HepG2 (cell line): ENCODE data around the gene ADCY10.

Experiments
- BHLHE40 ChIP-seq: IDR thresholded peaks from 2 replicates; pipeline ENCODE4 v1.6.1; 2011; ENCODE audit warnings: low read length, improper control_type of control experiment
- CHCHD3 ChIP-seq: sonication (generic); formaldehyde crosslinking; IDR thresholded peaks from 2 replicates; pipeline ENCODE4 v1.8.0; 2022; ENCODE audit warnings: mild to moderate bottlenecking, missing genetic modification reagents, moderate library complexity
- ETV6 ChIP-seq: sonication (generic); formaldehyde crosslinking; conservative IDR thresholded peaks from 2 replicates; pipeline ENCODE4 v1.4.0; 2020; ENCODE audit warnings: missing genetic modification reagents
- FOXA1 ChIP-seq, 2 experiments: fragments of 450-650 bp in 1 of 2; sonication (generic) in 1 of 2; formaldehyde crosslinking in 1 of 2; IDR thresholded peaks; 2 replicates each; pipeline versions ENCODE4 v1.4.0 to v1.6.1; 2016 to 2020; ENCODE audit warnings: missing genetic modification reagents in 1 of 2
- KDM4B ChIP-seq: sonication (generic); formaldehyde crosslinking; IDR thresholded peaks from 2 replicates; pipeline ENCODE4 v1.4.0; 2020; ENCODE audit warnings: missing genetic modification reagents
- NFE2L1 ChIP-seq: sonication (generic); formaldehyde crosslinking; IDR thresholded peaks from 2 replicates; pipeline ENCODE4 v1.4.0; 2020; ENCODE audit warnings: missing genetic modification reagents, mild to moderate bottlenecking, borderline replicate concordance
- SIN3A ChIP-seq: IDR thresholded peaks from 2 replicates; pipeline ENCODE4 v1.6.1; 2011; ENCODE audit warnings: low read depth, mild to moderate bottlenecking, control low read depth, low read length, borderline replicate concordance
- SUZ12 ChIP-seq: fragments of 150-350 bp; IDR thresholded peaks from 2 replicates; pipeline ENCODE4 v1.6.1; 2014; ENCODE audit warnings: low read depth, low read length
- ZNF138 ChIP-seq: sonication (generic); formaldehyde crosslinking; IDR thresholded peaks from 2 replicates; pipeline ENCODE4 v1.5.0; 2020; ENCODE audit warnings: mild to moderate bottlenecking, low read depth, missing genetic modification reagents
- TF ChIP-seq, protein P1 (sequence below): sonication (generic); formaldehyde crosslinking; IDR thresholded peaks from 2 replicates; pipeline ENCODE4 v1.5.0; 2020; ENCODE audit warnings: mild to moderate bottlenecking, missing genetic modification reagents, moderate library complexity
- TF ChIP-seq, protein P2 (sequence below): sonication (generic); formaldehyde crosslinking; IDR thresholded peaks from 2 replicates; pipeline ENCODE4 v1.9.0; 2021; ENCODE audit warnings: missing genetic modification reagents, mild to moderate bottlenecking, borderline replicate concordance
- TF ChIP-seq, protein P3 (sequence below): sonication (generic); formaldehyde crosslinking; IDR thresholded peaks from 2 replicates; pipeline ENCODE4 v1.4.0; 2020; ENCODE audit warnings: low read depth, mild to moderate bottlenecking, missing genetic modification reagents

DNA sequence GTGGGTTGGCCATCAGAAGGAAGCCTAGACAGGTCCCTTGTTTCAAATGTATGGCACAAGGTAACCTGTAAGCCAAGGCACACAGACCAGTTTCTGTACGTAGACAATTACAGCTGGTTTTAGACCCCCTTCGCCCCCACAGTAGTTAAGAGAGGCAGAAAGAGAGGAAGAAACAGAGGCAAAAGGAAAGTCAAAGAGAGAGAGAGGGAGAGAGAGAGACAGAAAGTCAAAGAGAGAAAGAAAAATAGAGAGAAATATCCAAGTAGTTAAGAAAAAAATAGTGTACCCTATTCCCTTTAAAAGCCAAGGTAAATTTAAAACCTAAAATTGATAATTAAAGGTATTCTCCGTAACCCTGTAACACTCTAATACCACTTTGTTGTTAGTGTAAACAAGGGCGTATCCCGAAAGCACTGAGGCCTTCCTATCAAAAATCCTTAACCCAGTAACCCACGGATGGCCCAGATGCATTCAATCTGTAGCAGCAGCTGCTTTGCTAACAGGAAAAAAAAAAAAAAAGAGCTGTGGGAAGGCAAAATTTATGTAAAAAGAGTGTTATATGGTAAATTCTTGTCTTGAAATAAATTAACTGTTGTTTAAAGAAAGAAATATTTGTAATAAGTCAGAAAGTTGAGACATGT lies 49.4 kb downstream of the ADCY10 start:
- TF ChIP-seq NFE2L1 (CRISPR knock-in tag) = no peak
- no peak for TF ChIP-seq SIN3A
- no peak for TF ChIP-seq KDM4B (CRISPR knock-in tag)
- no peak for TF ChIP-seq ZNF138 (CRISPR knock-in tag)
- TF ChIP-seq ETV6 (CRISPR knock-in tag) = no peak
- no peak for TF ChIP-seq SUZ12
- no peak for TF ChIP-seq FOXA1 (IDR thresholded peaks at IDR 0.05)
- no peak for TF ChIP-seq FOXA1 (CRISPR knock-in tag; IDR thresholded peaks at IDR 0.05)
- TF ChIP-seq, protein P1, sequence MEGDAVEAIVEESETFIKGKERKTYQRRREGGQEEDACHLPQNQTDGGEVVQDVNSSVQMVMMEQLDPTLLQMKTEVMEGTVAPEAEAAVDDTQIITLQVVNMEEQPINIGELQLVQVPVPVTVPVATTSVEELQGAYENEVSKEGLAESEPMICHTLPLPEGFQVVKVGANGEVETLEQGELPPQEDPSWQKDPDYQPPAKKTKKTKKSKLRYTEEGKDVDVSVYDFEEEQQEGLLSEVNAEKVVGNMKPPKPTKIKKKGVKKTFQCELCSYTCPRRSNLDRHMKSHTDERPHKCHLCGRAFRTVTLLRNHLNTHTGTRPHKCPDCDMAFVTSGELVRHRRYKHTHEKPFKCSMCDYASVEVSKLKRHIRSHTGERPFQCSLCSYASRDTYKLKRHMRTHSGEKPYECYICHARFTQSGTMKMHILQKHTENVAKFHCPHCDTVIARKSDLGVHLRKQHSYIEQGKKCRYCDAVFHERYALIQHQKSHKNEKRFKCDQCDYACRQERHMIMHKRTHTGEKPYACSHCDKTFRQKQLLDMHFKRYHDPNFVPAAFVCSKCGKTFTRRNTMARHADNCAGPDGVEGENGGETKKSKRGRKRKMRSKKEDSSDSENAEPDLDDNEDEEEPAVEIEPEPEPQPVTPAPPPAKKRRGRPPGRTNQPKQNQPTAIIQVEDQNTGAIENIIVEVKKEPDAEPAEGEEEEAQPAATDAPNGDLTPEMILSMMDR (CRISPR knock-in tag) = no peak
- no peak for TF ChIP-seq BHLHE40
- TF ChIP-seq, protein P2, sequence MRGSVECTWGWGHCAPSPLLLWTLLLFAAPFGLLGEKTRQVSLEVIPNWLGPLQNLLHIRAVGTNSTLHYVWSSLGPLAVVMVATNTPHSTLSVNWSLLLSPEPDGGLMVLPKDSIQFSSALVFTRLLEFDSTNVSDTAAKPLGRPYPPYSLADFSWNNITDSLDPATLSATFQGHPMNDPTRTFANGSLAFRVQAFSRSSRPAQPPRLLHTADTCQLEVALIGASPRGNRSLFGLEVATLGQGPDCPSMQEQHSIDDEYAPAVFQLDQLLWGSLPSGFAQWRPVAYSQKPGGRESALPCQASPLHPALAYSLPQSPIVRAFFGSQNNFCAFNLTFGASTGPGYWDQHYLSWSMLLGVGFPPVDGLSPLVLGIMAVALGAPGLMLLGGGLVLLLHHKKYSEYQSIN = no peak
- TF ChIP-seq CHCHD3 (CRISPR knock-in tag) = no peak
- TF ChIP-seq, protein P3, sequence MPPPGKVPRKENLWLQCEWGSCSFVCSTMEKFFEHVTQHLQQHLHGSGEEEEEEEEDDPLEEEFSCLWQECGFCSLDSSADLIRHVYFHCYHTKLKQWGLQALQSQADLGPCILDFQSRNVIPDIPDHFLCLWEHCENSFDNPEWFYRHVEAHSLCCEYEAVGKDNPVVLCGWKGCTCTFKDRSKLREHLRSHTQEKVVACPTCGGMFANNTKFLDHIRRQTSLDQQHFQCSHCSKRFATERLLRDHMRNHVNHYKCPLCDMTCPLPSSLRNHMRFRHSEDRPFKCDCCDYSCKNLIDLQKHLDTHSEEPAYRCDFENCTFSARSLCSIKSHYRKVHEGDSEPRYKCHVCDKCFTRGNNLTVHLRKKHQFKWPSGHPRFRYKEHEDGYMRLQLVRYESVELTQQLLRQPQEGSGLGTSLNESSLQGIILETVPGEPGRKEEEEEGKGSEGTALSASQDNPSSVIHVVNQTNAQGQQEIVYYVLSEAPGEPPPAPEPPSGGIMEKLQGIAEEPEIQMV = no peak
